Breast epithelium (tissue), 3 donors: ENCODE measurements around the gene ALDH7A1.

ENCODE experiments used
- POLR2A ChIP-seq: fragments of 450-650 bp; IDR thresholded peaks from one replicate; pipeline ENCODE4 v1.6.1; 2016; ENCODE audit warnings: antibody characterized with exemption, mild to moderate bottlenecking, moderate library complexity
- POLR2AphosphoS5 ChIP-seq, 3 donors: sonication (generic); formaldehyde crosslinking; IDR thresholded peaks; one replicate each; pipeline ENCODE4 v1.6.1; 2017; ENCODE audit warnings: antibody characterized with exemption in 3 of 3
- TF ChIP-seq, protein P1 (sequence below), 3 donors: fragments of 450-650 bp; IDR thresholded peaks; one replicate each; pipeline ENCODE4 v1.5.1; 2016 to 2017; ENCODE audit warnings: antibody characterized with exemption in 3 of 3, mild to moderate bottlenecking in 3 of 3, moderate library complexity in 3 of 3

DNA sequence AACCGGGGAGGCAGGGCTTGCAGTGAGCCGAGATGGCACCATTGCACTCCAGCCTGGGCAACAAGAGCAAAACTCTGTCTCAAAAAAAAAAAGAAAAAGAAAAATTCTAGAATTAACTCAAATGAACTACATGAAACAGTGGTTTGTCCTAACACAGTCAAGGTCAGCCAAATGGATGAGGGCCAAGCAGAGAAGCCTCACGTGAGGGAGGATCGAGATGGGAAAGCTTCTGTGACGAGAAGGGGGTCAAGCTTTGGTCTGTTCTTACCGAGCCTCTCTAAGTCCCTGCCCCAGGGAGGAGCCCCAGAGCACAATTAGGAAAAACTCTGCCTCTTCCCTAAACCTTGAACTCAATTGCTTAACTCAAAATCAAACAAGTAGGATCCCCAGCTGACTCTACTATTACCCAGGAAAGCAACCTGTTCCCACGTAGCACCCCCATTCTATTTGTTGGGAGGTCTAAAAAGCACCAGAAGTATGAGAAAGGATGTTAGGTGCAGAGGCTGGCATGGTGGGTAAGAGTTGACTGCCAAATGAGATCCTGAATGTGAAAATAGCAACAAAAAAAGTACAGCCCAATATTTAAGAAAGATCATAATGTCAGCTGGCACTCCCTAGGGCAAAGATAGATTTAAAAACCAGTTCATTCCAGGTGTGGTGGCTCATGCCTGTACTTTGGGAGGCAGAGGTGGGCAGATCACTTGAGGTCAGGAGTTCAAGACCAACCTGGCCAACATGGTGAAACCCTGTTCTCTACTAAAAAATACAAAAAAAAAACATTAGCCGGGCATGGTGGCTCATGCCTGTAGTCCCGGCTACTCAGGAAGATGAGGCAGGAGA lies 7.2 kb downstream of the ALDH7A1 start:
- TF ChIP-seq, protein P1, sequence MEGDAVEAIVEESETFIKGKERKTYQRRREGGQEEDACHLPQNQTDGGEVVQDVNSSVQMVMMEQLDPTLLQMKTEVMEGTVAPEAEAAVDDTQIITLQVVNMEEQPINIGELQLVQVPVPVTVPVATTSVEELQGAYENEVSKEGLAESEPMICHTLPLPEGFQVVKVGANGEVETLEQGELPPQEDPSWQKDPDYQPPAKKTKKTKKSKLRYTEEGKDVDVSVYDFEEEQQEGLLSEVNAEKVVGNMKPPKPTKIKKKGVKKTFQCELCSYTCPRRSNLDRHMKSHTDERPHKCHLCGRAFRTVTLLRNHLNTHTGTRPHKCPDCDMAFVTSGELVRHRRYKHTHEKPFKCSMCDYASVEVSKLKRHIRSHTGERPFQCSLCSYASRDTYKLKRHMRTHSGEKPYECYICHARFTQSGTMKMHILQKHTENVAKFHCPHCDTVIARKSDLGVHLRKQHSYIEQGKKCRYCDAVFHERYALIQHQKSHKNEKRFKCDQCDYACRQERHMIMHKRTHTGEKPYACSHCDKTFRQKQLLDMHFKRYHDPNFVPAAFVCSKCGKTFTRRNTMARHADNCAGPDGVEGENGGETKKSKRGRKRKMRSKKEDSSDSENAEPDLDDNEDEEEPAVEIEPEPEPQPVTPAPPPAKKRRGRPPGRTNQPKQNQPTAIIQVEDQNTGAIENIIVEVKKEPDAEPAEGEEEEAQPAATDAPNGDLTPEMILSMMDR (IDR thresholded peaks at IDR 0.05): no peak
- no peak for TF ChIP-seq POLR2AphosphoS5 (IDR thresholded peaks at IDR 0.05)
- TF ChIP-seq POLR2A: no peak
